ENCODE results near the gene GSTM1. TPM values are rescaled to one million over a fixed set of nuclear protein-coding genes. Genes with fewer than 3 reads are reported as not detected.
"Not testable (repeated sequence)": the region's sequence is repeated elsewhere in the genome, so short reads cannot be mapped to it uniquely, and the experiment has no call there.

Gene GSTM1
- total RNA-seq, 1 donor from 2014 or later = 16.7 TPM

- Histone ChIP-seq H3K9ac (ENCODE audit: low read depth in 1 of 3, low read length in 3 of 3) (no peak overlapping the region), H3K4me1 (ENCODE audit: control insufficient read depth in 3 of 3, insufficient read depth in 3 of 3, low read length in 3 of 3) (peaks cover 22 to 46% (median 28%) of the 10 kb centered on the region in 3 donors), H3K27ac (ENCODE audit: low read depth, low read length) (no peak overlapping the region), H3K9me3 (ENCODE audit: control insufficient read depth in 3 of 3, low read length in 3 of 3) (no peaks in the 10 kb centered on the region), H3K4me3 (ENCODE audit: low read length in 3 of 3) (no peak overlapping the region), H3K36me3 (ENCODE audit: control insufficient read depth in 3 of 3, insufficient read depth in 3 of 3, low read length in 3 of 3) (peaks cover 22 to 34% (median 29%) of the 10 kb centered on the region in 3 donors), H3K27me3 (ENCODE audit: control insufficient read depth in 3 of 3, insufficient read depth in 3 of 3, low read length in 3 of 3) (no peaks in the 10 kb centered on the region)
These were observed 28.5 kb upstream of the GSTM1 start for GRCh38 chr1:109659145-109659544.

- Histone ChIP-seq H3K9ac (ENCODE audit: low read depth in 1 of 3, low read length in 3 of 3) (no peak overlapping the region), H3K36me3 (ENCODE audit: control insufficient read depth in 3 of 3, insufficient read depth in 3 of 3, low read length in 3 of 3) (peaks cover 22 to 34% (median 29%) of the 10 kb centered on the region in 3 donors), H3K9me3 (ENCODE audit: control insufficient read depth in 3 of 3, low read length in 3 of 3) (no peaks in the 10 kb centered on the region), H3K4me1 (ENCODE audit: control insufficient read depth in 3 of 3, insufficient read depth in 3 of 3, low read length in 3 of 3) (peaks cover 20 to 36% (median 20%) of the 10 kb centered on the region in 3 donors), H3K4me3 (ENCODE audit: low read length in 3 of 3) (no peak overlapping the region), H3K27me3 (ENCODE audit: control insufficient read depth in 3 of 3, insufficient read depth in 3 of 3, low read length in 3 of 3) (no peaks in the 10 kb centered on the region), H3K27ac (ENCODE audit: low read depth, low read length) (no peak overlapping the region)
These were observed 27.5 kb upstream of the GSTM1 start for GRCh38 chr1:109659997-109660690.

- not testable (repeated sequence) for H3K9ac ChIP-seq (ENCODE audit: low read depth in 1 of 3, low read length in 3 of 3); H3K4me3 ChIP-seq (ENCODE audit: low read length in 3 of 3); H3K9me3 ChIP-seq (ENCODE audit: control insufficient read depth in 3 of 3, low read length in 3 of 3); H3K27ac ChIP-seq (ENCODE audit: low read depth, low read length); H3K27me3 ChIP-seq (ENCODE audit: control insufficient read depth in 3 of 3, insufficient read depth in 3 of 3, low read length in 3 of 3)
- Histone ChIP-seq H3K36me3 (ENCODE audit: control insufficient read depth in 3 of 3, insufficient read depth in 3 of 3, low read length in 3 of 3) (peaks cover 22 to 34% (median 29%) of the 10 kb centered on the region in 3 donors), H3K4me1 (ENCODE audit: control insufficient read depth in 3 of 3, insufficient read depth in 3 of 3, low read length in 3 of 3) (peaks cover 15 to 31% (median 15%) of the 10 kb centered on the region in 3 donors)
These were observed 27.0 kb upstream of the GSTM1 start for GRCh38 chr1:109660691-109661026.

- peaks cover 22 to 34% (median 30%) of the 10 kb centered on the region in 3 donors for H3K36me3 ChIP-seq (ENCODE audit: control insufficient read depth in 3 of 3, insufficient read depth in 3 of 3, low read length in 3 of 3)
- H3K9ac ChIP-seq (ENCODE audit: low read depth in 1 of 3, low read length in 3 of 3) = no peak overlapping the region
- no peak overlapping the region for H3K27ac ChIP-seq (ENCODE audit: low read depth, low read length)
- no peaks in the 10 kb centered on the region for H3K27me3 ChIP-seq (ENCODE audit: control insufficient read depth in 3 of 3, insufficient read depth in 3 of 3, low read length in 3 of 3)
- peaks cover 13 to 26% (median 15%) of the 10 kb centered on the region in 3 donors for H3K4me1 ChIP-seq (ENCODE audit: control insufficient read depth in 3 of 3, insufficient read depth in 3 of 3, low read length in 3 of 3)
- H3K4me3 ChIP-seq (ENCODE audit: low read length in 3 of 3) = no peak overlapping the region
- no peaks in the 10 kb centered on the region for H3K9me3 ChIP-seq (ENCODE audit: control insufficient read depth in 3 of 3, low read length in 3 of 3)
These were observed 26.2 kb upstream of the GSTM1 start for GRCh38 chr1:109661391-109661790.

GRCh38 chr1:109664671-109665070 lies 22.9 kb upstream of the GSTM1 start:
- Histone ChIP-seq H3K9ac (ENCODE audit: low read depth in 1 of 3, low read length in 3 of 3) (no peak overlapping the region), H3K27ac (ENCODE audit: low read depth, low read length) (no peak overlapping the region), H3K9me3 (ENCODE audit: control insufficient read depth in 3 of 3, low read length in 3 of 3) (no peaks in the 10 kb centered on the region)

GRCh38 chr1:109667452-109668122 lies 20.0 kb upstream of the GSTM1 start, which contains the start of gene GSTM2:
TSS of gene GSTM2 (plus strand) at chr1:109668057. CDS start at chr1:109668116, 59 bp downstream.
- H3K4me1 ChIP-seq (ENCODE audit: control insufficient read depth in 3 of 3, insufficient read depth in 3 of 3, low read length in 3 of 3) = peaks cover 8 to 21% (median 11%) of the 10 kb centered on the region in 3 donors
- H3K27ac ChIP-seq (ENCODE audit: low read depth, low read length) = peak within 1 kb of the TSS; percentile 68
- H3K9me3 ChIP-seq (ENCODE audit: control insufficient read depth in 3 of 3, low read length in 3 of 3) = no peaks in the 10 kb centered on the region
- peak within 1 kb of the TSS; percentile 71 to 81 (median 80) for H3K9ac ChIP-seq (ENCODE audit: low read depth in 1 of 3, low read length in 3 of 3)
- peak within 1 kb of the TSS; percentile 70 to 74 (median 72) for H3K4me3 ChIP-seq (ENCODE audit: low read length in 3 of 3)
- peaks cover 6 to 17% (median 13%) of the 10 kb centered on the region in 3 donors for H3K36me3 ChIP-seq (ENCODE audit: control insufficient read depth in 3 of 3, insufficient read depth in 3 of 3, low read length in 3 of 3)
- H3K27me3 ChIP-seq (ENCODE audit: control insufficient read depth in 3 of 3, insufficient read depth in 3 of 3, low read length in 3 of 3) = no peaks in the 10 kb centered on the region

More at GRCh38 chr1:109664671-109665070, 22.9 kb upstream of the GSTM1 start:
- Histone ChIP-seq H3K4me3 (ENCODE audit: low read length in 3 of 3) (no peak overlapping the region), H3K27me3 (ENCODE audit: control insufficient read depth in 3 of 3, insufficient read depth in 3 of 3, low read length in 3 of 3) (no peaks in the 10 kb centered on the region), H3K4me1 (ENCODE audit: control insufficient read depth in 3 of 3, insufficient read depth in 3 of 3, low read length in 3 of 3) (peaks cover 8 to 19% (median 11%) of the 10 kb centered on the region in 3 donors), H3K36me3 (ENCODE audit: control insufficient read depth in 3 of 3, insufficient read depth in 3 of 3, low read length in 3 of 3) (peaks cover 18 to 27% (median 19%) of the 10 kb centered on the region in 3 donors)

GRCh38 chr1:109668123-109668775 lies 19.4 kb upstream of the GSTM1 start:
- Histone ChIP-seq H3K27me3 (ENCODE audit: control insufficient read depth in 3 of 3, insufficient read depth in 3 of 3, low read length in 3 of 3) (no peaks in the 10 kb centered on the region), H3K9me3 (ENCODE audit: control insufficient read depth in 3 of 3, low read length in 3 of 3) (no peaks in the 10 kb centered on the region), H3K9ac (ENCODE audit: low read depth in 1 of 3, low read length in 3 of 3) (peak overlapping the region; percentile 67 to 81 (median 80)), H3K4me3 (ENCODE audit: low read length in 3 of 3) (peak overlapping the region; percentile 70 to 74 (median 72)), H3K27ac (ENCODE audit: low read depth, low read length) (no peak overlapping the region), H3K36me3 (ENCODE audit: control insufficient read depth in 3 of 3, insufficient read depth in 3 of 3, low read length in 3 of 3) (peaks cover 6 to 17% (median 17%) of the 10 kb centered on the region in 3 donors), H3K4me1 (ENCODE audit: control insufficient read depth in 3 of 3, insufficient read depth in 3 of 3, low read length in 3 of 3) (peaks cover 8 to 21% (median 10%) of the 10 kb centered on the region in 3 donors)

GRCh38 chr1:109669246-109669948 lies 18.2 kb upstream of the GSTM1 start:
- H3K36me3 ChIP-seq (ENCODE audit: control insufficient read depth in 3 of 3, insufficient read depth in 3 of 3, low read length in 3 of 3) = peaks cover 6 to 20% (median 19%) of the 10 kb centered on the region in 3 donors
- H3K27me3 ChIP-seq (ENCODE audit: control insufficient read depth in 3 of 3, insufficient read depth in 3 of 3, low read length in 3 of 3) = no peaks in the 10 kb centered on the region
- H3K27ac ChIP-seq (ENCODE audit: low read depth, low read length) = no peak overlapping the region

GRCh38 chr1:109669949-109670302 lies 17.7 kb upstream of the GSTM1 start:
- not testable (repeated sequence) for H3K4me3 ChIP-seq (ENCODE audit: low read length in 3 of 3); H3K9ac ChIP-seq (ENCODE audit: low read depth in 1 of 3, low read length in 3 of 3); H3K9me3 ChIP-seq (ENCODE audit: control insufficient read depth in 3 of 3, low read length in 3 of 3); H3K27ac ChIP-seq (ENCODE audit: low read depth, low read length); H3K27me3 ChIP-seq (ENCODE audit: control insufficient read depth in 3 of 3, insufficient read depth in 3 of 3, low read length in 3 of 3)
- Histone ChIP-seq H3K4me1 (ENCODE audit: control insufficient read depth in 3 of 3, insufficient read depth in 3 of 3, low read length in 3 of 3) (peaks cover 5 to 14% (median 6%) of the 10 kb centered on the region in 3 donors), H3K36me3 (ENCODE audit: control insufficient read depth in 3 of 3, insufficient read depth in 3 of 3, low read length in 3 of 3) (peaks cover 6 to 20% (median 19%) of the 10 kb centered on the region in 3 donors)

More at GRCh38 chr1:109669246-109669948, 18.2 kb upstream of the GSTM1 start:
- H3K9me3 ChIP-seq (ENCODE audit: control insufficient read depth in 3 of 3, low read length in 3 of 3) = no peaks in the 10 kb centered on the region
- H3K9ac ChIP-seq (ENCODE audit: low read depth in 1 of 3, low read length in 3 of 3) = no peak overlapping the region
- peaks cover 5 to 14% (median 6%) of the 10 kb centered on the region in 3 donors for H3K4me1 ChIP-seq (ENCODE audit: control insufficient read depth in 3 of 3, insufficient read depth in 3 of 3, low read length in 3 of 3)
- no peak overlapping the region for H3K4me3 ChIP-seq (ENCODE audit: low read length in 3 of 3)

Data from skeletal muscle tissue (tissue), 4 donors.